GM23338 (cell line): ENCODE data around the gene EP400.

Experiments
- EZH2 ChIP-seq: fragments of 200-600 bp; sonication (generic); IDR thresholded peaks from one replicate; pipeline ENCODE4 v1.8.0; 2017; ENCODE audit warnings: antibody characterized with exemption, mild to moderate bottlenecking, low read depth; ENCODE audit not compliant: unreplicated experiment
- EZH2phosphoT487 ChIP-seq: fragments of 200-600 bp; sonication (generic); IDR thresholded peaks from one replicate; pipeline ENCODE4 v1.8.1; 2018; ENCODE audit warnings: antibody characterized with exemption; ENCODE audit not compliant: unreplicated experiment
- JUNB ChIP-seq: IDR thresholded peaks from one replicate; pipeline ENCODE4 v1.6.1; 2016; ENCODE audit warnings: antibody characterized with exemption; ENCODE audit not compliant: unreplicated experiment
- POLR2AphosphoS5 ChIP-seq: IDR thresholded peaks from 2 replicates; pipeline ENCODE4 v1.6.1; 2016; ENCODE audit warnings: antibody characterized with exemption, low read depth
- TF ChIP-seq, protein P1 (sequence below): IDR thresholded peaks from one replicate; pipeline ENCODE4 v1.6.1; 2018; ENCODE audit warnings: antibody characterized with exemption; ENCODE audit not compliant: unreplicated experiment
- TF ChIP-seq, protein P2 (sequence below), 2 experiments: fragments of 200-600 bp in 1 of 2; sonication (generic) in 1 of 2; conservative IDR thresholded peaks; 2 replicates each; pipeline versions ENCODE4 v1.5.1 to v1.6.1; 2016 to 2017; ENCODE audit warnings: antibody characterized with exemption in 2 of 2, low read depth in 2 of 2, mild to moderate bottlenecking in 2 of 2, moderate library complexity in 1 of 2

DNA sequence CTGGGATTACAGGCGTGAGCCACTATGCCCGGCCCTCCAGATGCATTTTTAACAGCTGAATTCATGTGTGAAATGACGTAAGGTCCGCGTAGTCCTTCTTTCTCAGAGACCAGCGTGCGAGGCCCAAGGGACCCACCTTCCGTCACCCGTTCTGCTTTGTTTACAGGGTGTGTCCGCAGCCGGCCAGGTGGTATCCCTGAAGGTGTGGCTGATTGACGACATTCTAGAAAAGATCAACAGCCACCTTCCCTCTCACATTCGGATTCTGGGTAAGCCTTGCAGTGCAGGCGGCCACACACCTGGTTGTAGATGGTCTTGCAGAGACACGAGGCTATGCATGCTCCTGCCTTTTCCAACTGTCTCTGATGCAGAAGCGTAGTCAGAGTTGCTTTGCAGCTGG is 10.7 kb upstream of the EP400 start:
- TF ChIP-seq, protein P1, sequence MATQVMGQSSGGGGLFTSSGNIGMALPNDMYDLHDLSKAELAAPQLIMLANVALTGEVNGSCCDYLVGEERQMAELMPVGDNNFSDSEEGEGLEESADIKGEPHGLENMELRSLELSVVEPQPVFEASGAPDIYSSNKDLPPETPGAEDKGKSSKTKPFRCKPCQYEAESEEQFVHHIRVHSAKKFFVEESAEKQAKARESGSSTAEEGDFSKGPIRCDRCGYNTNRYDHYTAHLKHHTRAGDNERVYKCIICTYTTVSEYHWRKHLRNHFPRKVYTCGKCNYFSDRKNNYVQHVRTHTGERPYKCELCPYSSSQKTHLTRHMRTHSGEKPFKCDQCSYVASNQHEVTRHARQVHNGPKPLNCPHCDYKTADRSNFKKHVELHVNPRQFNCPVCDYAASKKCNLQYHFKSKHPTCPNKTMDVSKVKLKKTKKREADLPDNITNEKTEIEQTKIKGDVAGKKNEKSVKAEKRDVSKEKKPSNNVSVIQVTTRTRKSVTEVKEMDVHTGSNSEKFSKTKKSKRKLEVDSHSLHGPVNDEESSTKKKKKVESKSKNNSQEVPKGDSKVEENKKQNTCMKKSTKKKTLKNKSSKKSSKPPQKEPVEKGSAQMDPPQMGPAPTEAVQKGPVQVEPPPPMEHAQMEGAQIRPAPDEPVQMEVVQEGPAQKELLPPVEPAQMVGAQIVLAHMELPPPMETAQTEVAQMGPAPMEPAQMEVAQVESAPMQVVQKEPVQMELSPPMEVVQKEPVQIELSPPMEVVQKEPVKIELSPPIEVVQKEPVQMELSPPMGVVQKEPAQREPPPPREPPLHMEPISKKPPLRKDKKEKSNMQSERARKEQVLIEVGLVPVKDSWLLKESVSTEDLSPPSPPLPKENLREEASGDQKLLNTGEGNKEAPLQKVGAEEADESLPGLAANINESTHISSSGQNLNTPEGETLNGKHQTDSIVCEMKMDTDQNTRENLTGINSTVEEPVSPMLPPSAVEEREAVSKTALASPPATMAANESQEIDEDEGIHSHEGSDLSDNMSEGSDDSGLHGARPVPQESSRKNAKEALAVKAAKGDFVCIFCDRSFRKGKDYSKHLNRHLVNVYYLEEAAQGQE, result no peak
- TF ChIP-seq, protein P2, sequence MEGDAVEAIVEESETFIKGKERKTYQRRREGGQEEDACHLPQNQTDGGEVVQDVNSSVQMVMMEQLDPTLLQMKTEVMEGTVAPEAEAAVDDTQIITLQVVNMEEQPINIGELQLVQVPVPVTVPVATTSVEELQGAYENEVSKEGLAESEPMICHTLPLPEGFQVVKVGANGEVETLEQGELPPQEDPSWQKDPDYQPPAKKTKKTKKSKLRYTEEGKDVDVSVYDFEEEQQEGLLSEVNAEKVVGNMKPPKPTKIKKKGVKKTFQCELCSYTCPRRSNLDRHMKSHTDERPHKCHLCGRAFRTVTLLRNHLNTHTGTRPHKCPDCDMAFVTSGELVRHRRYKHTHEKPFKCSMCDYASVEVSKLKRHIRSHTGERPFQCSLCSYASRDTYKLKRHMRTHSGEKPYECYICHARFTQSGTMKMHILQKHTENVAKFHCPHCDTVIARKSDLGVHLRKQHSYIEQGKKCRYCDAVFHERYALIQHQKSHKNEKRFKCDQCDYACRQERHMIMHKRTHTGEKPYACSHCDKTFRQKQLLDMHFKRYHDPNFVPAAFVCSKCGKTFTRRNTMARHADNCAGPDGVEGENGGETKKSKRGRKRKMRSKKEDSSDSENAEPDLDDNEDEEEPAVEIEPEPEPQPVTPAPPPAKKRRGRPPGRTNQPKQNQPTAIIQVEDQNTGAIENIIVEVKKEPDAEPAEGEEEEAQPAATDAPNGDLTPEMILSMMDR (conservative IDR thresholded peaks at IDR 0.05; ENCODE audit: low read depth in 2 of 2), result no peak
- TF ChIP-seq JUNB (no peak), EZH2 (no peak), POLR2AphosphoS5 (no peak), EZH2phosphoT487 (no peak)
